Measurements from ENCODE around the gene AGAP2.

Gene AGAP2

GRCh38 chr12:57739914-57740538, 1.5 kb upstream of the AGAP2 start:
- H3K23ac ChIP-seq (ENCODE audit: low read depth, low read length, poor library complexity), result no peak overlapping the region
- peak overlapping the region; percentile 86 for H2AFZ ChIP-seq (ENCODE audit: low read length)
- no peak overlapping the region for H3K18ac ChIP-seq (ENCODE audit: low read length)
- H3K9ac ChIP-seq (ENCODE audit: low read depth, low read length, poor library complexity), result no peak overlapping the region
- no peak overlapping the region for H3K4me2 ChIP-seq (ENCODE audit: insufficient read depth, low read length, poor library complexity, severe bottlenecking)
- no peak overlapping the region for H2BK12ac ChIP-seq (ENCODE audit: low read length)
- H3K79me1 ChIP-seq (ENCODE audit: low read depth, low read length), result no peaks in the 10 kb centered on the region
- no CpG with 5 or more reads among the region's 10 CpGs for WGBS, 2 donors (ENCODE audit: extremely low coverage in 2 of 2, insufficient read length in 2 of 2, insufficient replicate concordance in 1 of 2)
- peaks cover 3 to 64% (median 26%) of the 10 kb centered on the region in 3 experiments for H3K27me3 ChIP-seq (ENCODE audit: control insufficient read depth in 3 of 3, insufficient read depth in 3 of 3, low read depth in 1 of 3, low read length in 3 of 3)
- H2AK5ac ChIP-seq (ENCODE audit: low read depth, low read length), result peak overlapping the region; percentile 20
- H4K8ac ChIP-seq (ENCODE audit: low read depth, low read length), result no peak overlapping the region
- no peak for DNase-seq (ENCODE audit: low spot score)
- H3K4me1 ChIP-seq (ENCODE audit: control insufficient read depth in 2 of 2, insufficient read depth in 1 of 2, low read depth in 1 of 2, low read length in 2 of 2), result peaks cover 18 to 36% of the 10 kb centered on the region in 2 donors
- no peak overlapping the region for H2BK5ac ChIP-seq (ENCODE audit: low read length)
- no peak overlapping the region for H3K4me3 ChIP-seq (ENCODE audit: low read length in 2 of 2)
- H3K9me3 ChIP-seq (replicated peaks in 1 of 2; ENCODE audit: control insufficient read depth in 2 of 2, insufficient read depth in 1 of 2, low read depth in 1 of 2, low read length in 2 of 2), result peaks cover 0 to 4% of the 10 kb centered on the region in 2 donors
- H2BK15ac ChIP-seq (ENCODE audit: low read length), result no peak overlapping the region
- H3K27ac ChIP-seq (replicated peaks; ENCODE audit: low read length), result no peak overlapping the region
- H2BK120ac ChIP-seq (ENCODE audit: low read depth, low read length), result no peak overlapping the region
- no peaks in the 10 kb centered on the region for H3K36me3 ChIP-seq (replicated peaks in 1 of 2; ENCODE audit: control insufficient read depth in 2 of 2, insufficient read depth in 2 of 2, low read length in 2 of 2)
- H3K4ac ChIP-seq (ENCODE audit: low read length), result no peak overlapping the region
- no peak overlapping the region for H4K91ac ChIP-seq (ENCODE audit: low read depth, low read length, poor library complexity)
- H3K14ac ChIP-seq (ENCODE audit: low read length), result no peak overlapping the region

- peak overlapping the region; percentile 68 for H4K8ac ChIP-seq (ENCODE audit: low read depth, low read length)
- H2AK5ac ChIP-seq (ENCODE audit: low read depth, low read length), result peak overlapping the region; percentile 48
- H3K4me1 ChIP-seq (ENCODE audit: control insufficient read depth in 2 of 2, insufficient read depth in 1 of 2, low read depth in 1 of 2, low read length in 2 of 2), result peaks cover 18 to 36% of the 10 kb centered on the region in 2 donors
- no peak overlapping the region for H3K14ac ChIP-seq (ENCODE audit: low read length)
- peaks cover 0 to 4% of the 10 kb centered on the region in 2 donors for H3K9me3 ChIP-seq (replicated peaks in 1 of 2; ENCODE audit: control insufficient read depth in 2 of 2, insufficient read depth in 1 of 2, low read depth in 1 of 2, low read length in 2 of 2)
- no peaks in the 10 kb centered on the region for H3K79me1 ChIP-seq (ENCODE audit: low read depth, low read length)
- H3K27ac ChIP-seq (replicated peaks; ENCODE audit: low read length), result no peak overlapping the region
- H2BK15ac ChIP-seq (ENCODE audit: low read length), result no peak overlapping the region
- H3K36me3 ChIP-seq (replicated peaks in 1 of 2; ENCODE audit: control insufficient read depth in 2 of 2, insufficient read depth in 2 of 2, low read length in 2 of 2), result no peaks in the 10 kb centered on the region
- no peak overlapping the region for H2BK5ac ChIP-seq (ENCODE audit: low read length)
- peak overlapping the region; percentile 50 for H3K18ac ChIP-seq (ENCODE audit: low read length)
- peak overlapping the region; percentile 8 for H3K23ac ChIP-seq (ENCODE audit: low read depth, low read length, poor library complexity)
- H2AFZ ChIP-seq (ENCODE audit: low read length), result peak overlapping the region; percentile 86
- no peak overlapping the region for H4K91ac ChIP-seq (ENCODE audit: low read depth, low read length, poor library complexity)
- H2BK120ac ChIP-seq (ENCODE audit: low read depth, low read length), result peak overlapping the region; percentile 27
- no peak for DNase-seq (ENCODE audit: low spot score)
- no peak overlapping the region for H3K4me2 ChIP-seq (ENCODE audit: insufficient read depth, low read length, poor library complexity, severe bottlenecking)
- H3K4me3 ChIP-seq (ENCODE audit: low read length in 2 of 2), result peak overlapping the region in 1 of 2 donors; percentile 66
- H3K9ac ChIP-seq (ENCODE audit: low read depth, low read length, poor library complexity), result no peak overlapping the region
- peak overlapping the region; percentile 2 for H2BK12ac ChIP-seq (ENCODE audit: low read length)
- peak overlapping the region; percentile 19 for H3K4ac ChIP-seq (ENCODE audit: low read length)
- no CpG with 5 or more reads among the region's 7 CpGs for WGBS, 2 donors (ENCODE audit: extremely low coverage in 2 of 2, insufficient read length in 2 of 2, insufficient replicate concordance in 1 of 2)
- H3K27me3 ChIP-seq (ENCODE audit: control insufficient read depth in 3 of 3, insufficient read depth in 3 of 3, low read depth in 1 of 3, low read length in 3 of 3), result peaks cover 3 to 71% (median 26%) of the 10 kb centered on the region in 3 experiments
Measured at GRCh38 chr12:57739387-57739786, 845 bp upstream of the AGAP2 start.

- H3K36me3 ChIP-seq (replicated peaks in 1 of 2; ENCODE audit: control insufficient read depth in 2 of 2, insufficient read depth in 2 of 2, low read length in 2 of 2), result peaks cover 0 to 11% of the 10 kb centered on the region in 2 donors
- no peak overlapping the region for H2BK12ac ChIP-seq (ENCODE audit: low read length)
- H3K4me3 ChIP-seq (ENCODE audit: low read length in 2 of 2), result peak overlapping the region; percentile 66 to 81
- H3K18ac ChIP-seq (ENCODE audit: low read length), result peak overlapping the region; percentile 91
- H3K9me3 ChIP-seq (replicated peaks in 1 of 2; ENCODE audit: control insufficient read depth in 2 of 2, insufficient read depth in 1 of 2, low read depth in 1 of 2, low read length in 2 of 2), result peaks cover 0 to 4% of the 10 kb centered on the region in 2 donors
- peak overlapping the region; percentile 47 for H3K9ac ChIP-seq (ENCODE audit: low read depth, low read length, poor library complexity)
- H3K79me1 ChIP-seq (ENCODE audit: low read depth, low read length), result no peaks in the 10 kb centered on the region
- peak overlapping the region; percentile 53 for H3K23ac ChIP-seq (ENCODE audit: low read depth, low read length, poor library complexity)
- no CpG with 5 or more reads among the region's 110 CpGs for WGBS, 2 donors (ENCODE audit: extremely low coverage in 2 of 2, insufficient read length in 2 of 2, insufficient replicate concordance in 1 of 2)
- peak overlapping the region; percentile 92 for H3K4me2 ChIP-seq (ENCODE audit: insufficient read depth, low read length, poor library complexity, severe bottlenecking)
- H3K27ac ChIP-seq (replicated peaks; ENCODE audit: low read length), result no peak overlapping the region
- no peak overlapping the region for H4K8ac ChIP-seq (ENCODE audit: low read depth, low read length)
- no peak overlapping the region for H2BK120ac ChIP-seq (ENCODE audit: low read depth, low read length)
- no peak overlapping the region for H2BK15ac ChIP-seq (ENCODE audit: low read length)
- DNase-seq (ENCODE audit: low spot score), result no peak
- no peak overlapping the region for H4K91ac ChIP-seq (ENCODE audit: low read depth, low read length, poor library complexity)
- H3K27me3 ChIP-seq (ENCODE audit: control insufficient read depth in 3 of 3, insufficient read depth in 3 of 3, low read depth in 1 of 3, low read length in 3 of 3), result peaks cover 3 to 87% (median 26%) of the 10 kb centered on the region in 3 experiments
- peaks cover 18 to 34% of the 10 kb centered on the region in 2 donors for H3K4me1 ChIP-seq (ENCODE audit: control insufficient read depth in 2 of 2, insufficient read depth in 1 of 2, low read depth in 1 of 2, low read length in 2 of 2)
- no peak overlapping the region for H3K14ac ChIP-seq (ENCODE audit: low read length)
- H2AFZ ChIP-seq (ENCODE audit: low read length), result peak overlapping the region; percentile 86
- H2AK5ac ChIP-seq (ENCODE audit: low read depth, low read length), result peak overlapping the region; percentile 44
- H2BK5ac ChIP-seq (ENCODE audit: low read length), result no peak overlapping the region
- H3K4ac ChIP-seq (ENCODE audit: low read length), result no peak overlapping the region
Measured at GRCh38 chr12:57737467-57738460, 778 bp downstream of the AGAP2 start.
